Measurements from ENCODE around the gene HSPA1A. TPM values are rescaled to one million over a fixed set of nuclear protein-coding genes. Genes with fewer than 3 reads are reported as not detected.

The HSPA1A gene
- total RNA-seq, 2 experiments from 2014 or later, result 0.22 to 2.2 TPM

- Histone ChIP-seq H3K9me2 (ENCODE audit: insufficient read depth, low read length) (no peaks in the 10 kb centered on the region), H3K9me3 (ENCODE audit: low read length) (no peaks in the 10 kb centered on the region), H3K27ac (ENCODE audit: low read depth, low read length, poor library complexity, severe bottlenecking) (peak overlapping the region; percentile 47), H3K4me1 (ENCODE audit: insufficient read depth, low read length, poor library complexity, severe bottlenecking) (peaks cover 62% of the 10 kb centered on the region), H2AFZ (ENCODE audit: low read length) (no peak overlapping the region; the same call in 1 of the 2 replicates), H3K36me3 (ENCODE audit: insufficient read depth, low read length) (peaks cover 53% of the 10 kb centered on the region), H4K20me1 (ENCODE audit: insufficient read depth, low read length) (no peaks in the 10 kb centered on the region), H3K4me3 (ENCODE audit: low read depth, low read length, poor library complexity, severe bottlenecking) (peak overlapping the region; percentile 90), H3K4me2 (ENCODE audit: low read length) (peak overlapping the region; percentile 90), H3K79me2 (ENCODE audit: insufficient read depth, low read depth, low read length) (peaks cover 32% of the 10 kb centered on the region)
- CTCF ChIA-PET (ENCODE audit: unreplicated experiment), result no interaction called here
- POLR2A ChIA-PET, result interaction anchor here (0.6 kb wide), 1 partner anchor 53 kb away, joined by 3 read pairs; no protein-coding TSS in a partner anchor
- intact Hi-C loops (cut with micrococcal nuclease; ENCODE audit: unreplicated experiment), result loop anchor here (2.0 to 10.0 kb wide), 2 partner anchors 68 to 250 kb away; partner anchors contain the start of genes ATP6V1G2, DDX39B, NEU1 and NFKBIL1
- no TSS peak for BruUV-seq (replicated peaks)
- TF ChIP-seq EZH2phosphoT487 (IDR thresholded peaks at IDR 0.05; ENCODE audit: borderline replicate concordance, low read depth, low read length), result no peak
- TF ChIP-seq CTCF (conservative IDR thresholded peaks at IDR 0.05; ENCODE audit: low read length), result no peak
- DNase-seq (ENCODE audit: low spot score), result peak; percentile 43
These were observed 21.0 kb upstream of the HSPA1A start for GRCh38 chr6:31794294-31794865.

GRCh38 chr6:31794866-31795615 is 20.3 kb upstream of the HSPA1A start:
- TF ChIP-seq CTCF (conservative IDR thresholded peaks at IDR 0.05; ENCODE audit: low read length) (no peak), EZH2phosphoT487 (IDR thresholded peaks at IDR 0.05; ENCODE audit: borderline replicate concordance, low read depth, low read length) (no peak)
- TSS peak; percentile 72 for BruUV-seq (replicated peaks)
- Histone ChIP-seq H3K9me3 (ENCODE audit: low read length) (no peaks in the 10 kb centered on the region), H3K27ac (ENCODE audit: low read depth, low read length, poor library complexity, severe bottlenecking) (peak overlapping the region; percentile 47), H2AFZ (ENCODE audit: low read length) (peak overlapping the region; percentile 20; the same call in 1 of the 2 replicates), H3K36me3 (ENCODE audit: insufficient read depth, low read length) (peaks cover 51% of the 10 kb centered on the region), H4K20me1 (ENCODE audit: insufficient read depth, low read length) (no peaks in the 10 kb centered on the region), H3K79me2 (ENCODE audit: insufficient read depth, low read depth, low read length) (peaks cover 32% of the 10 kb centered on the region), H3K4me3 (ENCODE audit: low read depth, low read length, poor library complexity, severe bottlenecking) (peak overlapping the region; percentile 90), H3K4me1 (ENCODE audit: insufficient read depth, low read length, poor library complexity, severe bottlenecking) (peaks cover 56% of the 10 kb centered on the region), H3K4me2 (ENCODE audit: low read length) (peak overlapping the region; percentile 90), H3K9me2 (ENCODE audit: insufficient read depth, low read length) (no peaks in the 10 kb centered on the region)
- no peak for DNase-seq (ENCODE audit: low spot score)
- intact Hi-C loops (cut with micrococcal nuclease; ENCODE audit: unreplicated experiment), result loop anchor here (1.0 to 10.0 kb wide), 3 partner anchors 68 to 250 kb away; partner anchors contain the start of genes ATP6V1G2, DDX39B, NEU1 and NFKBIL1
- ChIA-PET CTCF (ENCODE audit: unreplicated experiment) (no interaction called here), POLR2A (interaction anchor here (0.6 kb wide), 2 partner anchors 35 to 53 kb away, joined by 3 to 6 read pairs; no protein-coding TSS in a partner anchor)

All from OCI-LY7 (cell line).